Measurements from ENCODE around the gene ENC1.

GRCh38 chr5:74660873-74661272 is 20.3 kb upstream of the ENC1 start:
- TF ChIP-seq CTCF (IDR thresholded peaks at IDR 0.05; ENCODE audit: insufficient read depth, low read length) (no peak), REST (IDR thresholded peaks at IDR 0.05; ENCODE audit: insufficient replicate concordance, low read depth) (no peak), GABPA (IDR thresholded peaks at IDR 0.05; ENCODE audit: low read depth) (no peak), POLR2AphosphoS5 (IDR thresholded peaks at IDR 0.05; ENCODE audit: low read depth) (no peak), SPI1 (IDR thresholded peaks at IDR 0.05; ENCODE audit: borderline replicate concordance, low read depth) (no peak)
